Measurements from ENCODE around the gene CCDC116. TPM values are rescaled to one million over a fixed set of nuclear protein-coding genes. Genes with fewer than 3 reads are reported as not detected.
"Not testable (repeated sequence)": the region's sequence is repeated elsewhere in the genome, so short reads cannot be mapped to it uniquely, and the experiment has no call there.

Gene CCDC116
- total RNA-seq, 1 donor from 2014 or later = 0.69 TPM

DNA sequence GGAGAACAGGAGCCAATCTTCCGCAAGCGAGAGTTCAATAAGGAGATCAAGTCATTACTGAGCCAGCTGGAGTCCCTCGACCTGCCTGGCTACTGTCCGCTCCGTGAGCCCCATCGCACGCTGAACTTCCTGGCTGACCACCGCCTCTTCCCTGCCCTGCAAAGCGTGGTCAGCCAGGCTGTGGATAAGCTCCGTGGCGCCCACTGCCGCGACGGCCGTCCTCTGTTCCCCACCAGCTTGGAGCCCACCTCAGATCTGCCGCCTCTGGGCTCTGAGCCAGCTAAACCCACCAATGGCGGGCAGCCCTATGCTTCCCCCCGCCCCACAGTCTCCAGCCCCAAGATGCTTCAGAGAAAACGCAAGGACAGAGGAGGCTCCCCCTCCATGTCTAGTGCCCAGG is 2.3 kb downstream of the CCDC116 start:
- no peak overlapping the region for H3K27ac ChIP-seq
- no peaks in the 10 kb centered on the region for H3K36me3 ChIP-seq
- peaks cover 3% of the 10 kb centered on the region for H3K4me1 ChIP-seq
- TF ChIP-seq, protein P1, sequence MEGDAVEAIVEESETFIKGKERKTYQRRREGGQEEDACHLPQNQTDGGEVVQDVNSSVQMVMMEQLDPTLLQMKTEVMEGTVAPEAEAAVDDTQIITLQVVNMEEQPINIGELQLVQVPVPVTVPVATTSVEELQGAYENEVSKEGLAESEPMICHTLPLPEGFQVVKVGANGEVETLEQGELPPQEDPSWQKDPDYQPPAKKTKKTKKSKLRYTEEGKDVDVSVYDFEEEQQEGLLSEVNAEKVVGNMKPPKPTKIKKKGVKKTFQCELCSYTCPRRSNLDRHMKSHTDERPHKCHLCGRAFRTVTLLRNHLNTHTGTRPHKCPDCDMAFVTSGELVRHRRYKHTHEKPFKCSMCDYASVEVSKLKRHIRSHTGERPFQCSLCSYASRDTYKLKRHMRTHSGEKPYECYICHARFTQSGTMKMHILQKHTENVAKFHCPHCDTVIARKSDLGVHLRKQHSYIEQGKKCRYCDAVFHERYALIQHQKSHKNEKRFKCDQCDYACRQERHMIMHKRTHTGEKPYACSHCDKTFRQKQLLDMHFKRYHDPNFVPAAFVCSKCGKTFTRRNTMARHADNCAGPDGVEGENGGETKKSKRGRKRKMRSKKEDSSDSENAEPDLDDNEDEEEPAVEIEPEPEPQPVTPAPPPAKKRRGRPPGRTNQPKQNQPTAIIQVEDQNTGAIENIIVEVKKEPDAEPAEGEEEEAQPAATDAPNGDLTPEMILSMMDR (IDR thresholded peaks at IDR 0.05) = no peak
- H3K9me3 ChIP-seq = no peaks in the 10 kb centered on the region
- intact Hi-C loops (cut with DNase I) = no loop called here
- H3K4me3 ChIP-seq = no peak overlapping the region
- ATAC-seq = no peak
- DNase-seq = no peak
- no peaks in the 10 kb centered on the region for H3K27me3 ChIP-seq

DNA sequence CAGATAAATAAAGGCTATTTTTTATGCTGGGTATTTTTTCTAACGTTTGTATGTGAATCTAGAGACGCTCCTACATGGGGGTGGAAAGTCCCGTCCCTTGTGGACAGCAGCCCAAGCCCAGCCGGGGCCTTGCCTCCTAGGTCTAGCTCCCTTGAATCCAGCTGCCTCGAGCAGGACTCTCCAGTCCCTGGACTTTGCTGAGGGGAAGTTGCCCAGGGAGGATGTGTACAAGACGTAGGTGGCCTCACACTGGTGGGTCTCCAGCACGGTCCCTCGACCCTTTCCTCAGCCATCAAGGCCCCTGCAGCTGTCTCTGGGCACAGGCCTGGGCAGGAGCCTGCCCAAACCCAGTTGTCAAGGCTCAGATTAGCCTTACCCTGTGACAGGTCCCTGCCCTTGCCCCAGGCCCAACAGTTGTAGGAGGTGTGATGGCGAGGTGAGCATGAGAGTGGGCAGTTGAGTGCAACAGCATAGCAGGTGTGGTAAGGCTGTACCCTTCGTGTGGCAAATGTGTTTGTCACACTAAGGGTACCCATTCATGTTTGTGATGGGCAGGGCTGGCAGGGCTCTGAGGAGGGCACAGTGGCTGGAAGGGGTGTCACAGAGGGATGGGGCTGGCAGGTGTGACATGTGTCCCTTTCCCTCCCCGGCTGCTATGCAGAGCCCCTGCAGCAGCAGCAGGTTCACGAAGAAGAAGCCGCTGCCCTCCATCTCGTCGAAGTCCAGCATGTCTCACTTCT is 3.4 kb downstream of the CCDC116 start:
- Histone ChIP-seq H3K4me1 (no peaks in the 10 kb centered on the region), H3K36me3 (no peaks in the 10 kb centered on the region), H3K9me3 (no peaks in the 10 kb centered on the region), H3K27me3 (no peaks in the 10 kb centered on the region), H3K27ac (no peak overlapping the region), H3K4me3 (no peak overlapping the region)
- ATAC-seq (no peak), DNase-seq (no peak)
- TF ChIP-seq, protein P1 (IDR thresholded peaks at IDR 0.05) = no peak
- intact Hi-C loops (cut with DNase I) = no loop called here

DNA sequence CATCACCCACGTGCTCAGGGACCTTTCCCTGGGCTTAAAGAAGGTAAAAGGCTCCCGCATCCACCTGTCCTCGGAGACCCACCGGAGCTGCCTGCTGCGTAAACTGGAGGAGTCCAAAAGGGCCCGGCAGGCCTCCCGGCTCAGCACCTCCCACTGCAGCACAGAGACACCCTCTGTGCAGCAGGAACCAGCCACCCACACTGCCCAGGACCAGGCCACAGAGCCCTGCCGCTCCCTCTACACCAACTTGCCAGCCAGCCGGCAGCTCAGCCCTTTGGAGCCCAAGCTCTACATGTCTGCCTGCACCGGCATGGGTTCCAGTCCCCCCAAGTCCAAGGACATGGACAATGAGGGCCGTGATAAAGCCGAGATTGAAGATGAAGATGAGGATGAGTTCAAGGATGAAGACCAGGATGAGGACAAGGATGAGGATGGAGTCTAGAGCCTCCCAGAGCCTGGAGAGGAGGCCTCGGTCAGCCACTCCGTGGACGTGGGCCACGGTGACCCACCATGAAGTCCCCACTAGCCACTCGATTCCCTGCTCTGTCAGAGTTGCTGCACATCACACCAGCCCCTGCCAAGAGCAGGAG is 4.2 kb downstream of the CCDC116 start:
- Histone ChIP-seq H3K27me3 (no peaks in the 10 kb centered on the region), H3K9me3 (no peaks in the 10 kb centered on the region), H3K4me3 (no peak overlapping the region), H3K27ac (no peak overlapping the region), H3K4me1 (no peaks in the 10 kb centered on the region), H3K36me3 (no peaks in the 10 kb centered on the region)
- intact Hi-C loops (cut with DNase I) = no loop called here
- DNase-seq (no peak), ATAC-seq (no peak)
- TF ChIP-seq, protein P1 (IDR thresholded peaks at IDR 0.05) = no peak

DNA sequence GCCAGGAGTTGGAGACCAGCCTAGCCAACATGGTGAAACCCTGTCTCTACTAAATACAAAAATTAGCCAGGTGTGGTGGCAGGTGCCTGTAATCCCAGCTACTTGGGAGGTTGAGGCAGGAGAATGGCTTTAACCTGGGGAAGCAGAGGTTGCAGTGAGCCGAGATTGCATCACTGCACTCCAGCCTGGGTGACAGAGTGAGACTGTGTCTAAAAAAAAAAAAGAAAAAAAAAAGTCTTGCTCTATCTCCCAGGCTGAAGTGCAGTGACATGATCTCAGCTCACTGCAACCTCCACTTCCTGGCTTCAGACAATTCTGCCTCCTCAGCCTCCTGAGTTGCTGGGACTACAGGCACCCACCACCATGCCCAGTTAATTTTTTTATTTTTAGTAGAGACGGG is 4.9 kb downstream of the CCDC116 start:
- H3K4me1 ChIP-seq; intact Hi-C loops (cut with DNase I); H3K9me3 ChIP-seq; H3K36me3 ChIP-seq; H3K4me3 ChIP-seq; H3K27me3 ChIP-seq; ATAC-seq; H3K27ac ChIP-seq; DNase-seq: not testable (repeated sequence)

DNA sequence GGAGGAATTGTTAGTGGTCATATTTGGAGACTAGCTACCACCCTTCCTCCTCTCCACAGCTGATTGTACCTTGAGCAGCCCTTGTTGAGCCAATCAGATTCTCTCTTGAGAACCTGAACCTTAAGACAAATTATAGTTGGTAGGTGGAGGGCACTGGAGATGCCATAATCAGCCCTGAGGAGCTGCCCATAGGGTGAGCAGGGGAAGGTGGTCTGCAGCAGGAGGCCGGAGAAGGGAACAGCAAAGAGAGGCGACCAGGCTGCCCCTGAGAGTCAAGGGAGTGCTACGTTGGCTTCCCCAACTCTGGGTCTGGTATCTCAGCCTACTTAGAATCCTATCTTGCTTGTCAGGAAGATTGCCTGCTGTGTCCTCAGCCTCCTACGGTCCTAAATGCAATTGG is 6.8 kb downstream of the CCDC116 start:
- TF ChIP-seq, protein P1 (IDR thresholded peaks at IDR 0.05) = no peak
- H3K36me3 ChIP-seq = peaks cover 8% of the 10 kb centered on the region
- peaks cover 9% of the 10 kb centered on the region for H3K4me1 ChIP-seq
- no peak for DNase-seq
- no peaks in the 10 kb centered on the region for H3K27me3 ChIP-seq
- ATAC-seq = no peak
- H3K27ac ChIP-seq = no peak overlapping the region
- H3K4me3 ChIP-seq = no peak overlapping the region
- intact Hi-C loops (cut with DNase I) = no loop called here
- H3K9me3 ChIP-seq = no peaks in the 10 kb centered on the region

DNA sequence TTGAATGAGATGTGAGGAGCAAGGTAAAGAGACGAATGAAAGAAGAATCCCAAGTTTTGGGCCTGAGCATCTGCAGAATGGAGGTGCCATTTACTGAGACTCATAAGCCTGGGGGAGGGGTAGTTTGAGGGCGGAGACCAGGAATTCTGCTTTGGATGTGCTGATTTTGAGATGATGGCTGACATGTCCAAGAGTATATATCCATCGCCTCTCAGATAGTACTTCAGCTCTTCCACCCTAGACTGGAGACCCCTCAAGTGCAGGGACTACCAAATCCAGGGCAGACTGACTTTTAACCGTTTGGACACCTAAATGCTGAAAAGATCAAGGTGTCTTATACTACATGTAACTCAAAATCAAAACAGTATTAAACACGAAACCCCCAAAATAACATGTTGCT is 8.2 kb downstream of the CCDC116 start:
- intact Hi-C loops (cut with DNase I) = no loop called here
- Histone ChIP-seq H3K27ac (no peak overlapping the region), H3K36me3 (peaks cover 17% of the 10 kb centered on the region), H3K9me3 (no peaks in the 10 kb centered on the region), H3K4me1 (peaks cover 9% of the 10 kb centered on the region), H3K27me3 (no peaks in the 10 kb centered on the region), H3K4me3 (no peak overlapping the region)
- no peak for ATAC-seq
- TF ChIP-seq, protein P1 (IDR thresholded peaks at IDR 0.05) = no peak
- no peak for DNase-seq

Measured in upper lobe of right lung (tissue), 1 donor.